ENCODE data around the gene QRICH2.

GRCh38 chr17:76281573-76282371 lies 26.3 kb downstream of the QRICH2 start:
- TF ChIP-seq POLR2A (IDR thresholded peaks at IDR 0.05): no peak
- TF ChIP-seq CTCF (IDR thresholded peaks at IDR 0.05): no peak
- no peak for TF ChIP-seq POLR2AphosphoS5 (IDR thresholded peaks at IDR 0.05)
- TF ChIP-seq EP300 (IDR thresholded peaks at IDR 0.05; ENCODE audit: low read depth): no peak
